SK-N-SH treated with all-trans-retinoic acid at 6 μM for 48 hours (cell line): ENCODE data around the gene HTR6.

Experiments used
- ATAC-seq: fragments of 200-7000 bp; cut with Tn5 transposase; 3 replicates; pipeline ENCODE4 v1.9.1; 2020; ENCODE audit warnings: mild to moderate bottlenecking, moderate library complexity
- ARNTL ChIP-seq: fragments of 450-650 bp; formaldehyde crosslinking; IDR thresholded peaks from 2 replicates; pipeline ENCODE4 v1.5.0; 2020; ENCODE audit warnings: low read depth, mild to moderate bottlenecking, moderate library complexity, borderline replicate concordance
- CREB5 ChIP-seq: fragments of 250-450 bp; sonication (Bioruptor Pico); IDR thresholded peaks from 2 replicates; pipeline ENCODE4 v1.5.1; 2020; ENCODE audit warnings: low read depth, mild to moderate bottlenecking, moderate library complexity
- CSDC2 ChIP-seq: fragments of 250-450 bp; sonication (Bioruptor Pico); IDR thresholded peaks from 2 replicates; pipeline ENCODE4 v1.5.0; 2020; ENCODE audit warnings: mild to moderate bottlenecking, moderate library complexity
- CSRNP3 ChIP-seq: fragments of 250-450 bp; sonication (Bioruptor Pico); IDR thresholded peaks from 2 replicates; pipeline ENCODE4 v1.5.1; 2021; ENCODE audit warnings: mild to moderate bottlenecking, moderate library complexity
- ESRRG ChIP-seq: fragments of 250-450 bp; sonication (Bioruptor Pico); IDR thresholded peaks from 2 replicates; pipeline ENCODE4 v1.6.1; 2021; ENCODE audit warnings: mild to moderate bottlenecking
- GLIS3 ChIP-seq: fragments of 250-450 bp; sonication (Bioruptor Pico); IDR thresholded peaks from 2 replicates; pipeline ENCODE4 v1.5.0; 2020; ENCODE audit warnings: mild to moderate bottlenecking, moderate library complexity
- ISL1 ChIP-seq: fragments of 250-450 bp; sonication (Bioruptor Pico); IDR thresholded peaks from 2 replicates; pipeline ENCODE4 v2.1.2; 2022; ENCODE audit warnings: mild to moderate bottlenecking, moderate library complexity
- OSR1 ChIP-seq: fragments of 250-450 bp; sonication (Bioruptor Pico); IDR thresholded peaks from 2 replicates; pipeline ENCODE4 v1.8.0; 2022; ENCODE audit warnings: moderate library complexity, mild to moderate bottlenecking, inconsistent platforms
- POU6F1 ChIP-seq: fragments of 250-450 bp; sonication (Bioruptor Pico); IDR thresholded peaks from 2 replicates; pipeline ENCODE4 v1.8.0; 2021; ENCODE audit warnings: low read depth, mild to moderate bottlenecking, moderate library complexity, borderline replicate concordance
- RARB ChIP-seq: fragments of 250-450 bp; sonication (Bioruptor Pico); IDR thresholded peaks from 2 replicates; pipeline ENCODE4 v1.8.0; 2021; ENCODE audit warnings: mild to moderate bottlenecking, moderate library complexity
- SNAI2 ChIP-seq: fragments of 250-450 bp; sonication (Bioruptor Pico); IDR thresholded peaks from 2 replicates; pipeline ENCODE4 v1.5.0; 2020; ENCODE audit warnings: mild to moderate bottlenecking, moderate library complexity
- TOX ChIP-seq: fragments of 250-450 bp; sonication (Bioruptor Pico); IDR thresholded peaks from 2 replicates; pipeline ENCODE4 v1.8.0; 2021; ENCODE audit warnings: mild to moderate bottlenecking, moderate library complexity, borderline replicate concordance
- TSHZ2 ChIP-seq: fragments of 250-450 bp; sonication (Bioruptor Pico); IDR thresholded peaks from 2 replicates; pipeline ENCODE4 v1.5.0; 2020; ENCODE audit warnings: mild to moderate bottlenecking, moderate library complexity
- ZC3H10 ChIP-seq: fragments of 250-450 bp; sonication (Bioruptor Pico); IDR thresholded peaks from 2 replicates; pipeline ENCODE4 v1.5.1; 2021; ENCODE audit warnings: mild to moderate bottlenecking, moderate library complexity
- ZFP3 ChIP-seq: fragments of 250-450 bp; sonication (Bioruptor Pico); IDR thresholded peaks from 2 replicates; pipeline ENCODE4 v1.5.0; 2020; ENCODE audit warnings: mild to moderate bottlenecking, moderate library complexity
- ZFP30 ChIP-seq: fragments of 450-650 bp; formaldehyde crosslinking; IDR thresholded peaks from 2 replicates; pipeline ENCODE4 v1.5.0; 2022; ENCODE audit warnings: mild to moderate bottlenecking, moderate library complexity
- ZNF565 ChIP-seq: fragments of 450-650 bp; formaldehyde crosslinking; conservative IDR thresholded peaks from 2 replicates; pipeline ENCODE4 v1.5.0; 2020; ENCODE audit warnings: low read depth, mild to moderate bottlenecking, moderate library complexity
- ZNF70 ChIP-seq: fragments of 450-650 bp; formaldehyde crosslinking; IDR thresholded peaks from 2 replicates; pipeline ENCODE4 v1.5.0; 2020; ENCODE audit warnings: mild to moderate bottlenecking, moderate library complexity
- ZNF8 ChIP-seq: fragments of 450-650 bp; formaldehyde crosslinking; IDR thresholded peaks from 2 replicates; pipeline ENCODE4 v1.5.0; 2020; ENCODE audit warnings: mild to moderate bottlenecking, moderate library complexity

The HTR6 gene

GRCh38 chr1:19665186-19665495 lies 466 bp downstream of the HTR6 start:
- ATAC-seq = no peak
- TF ChIP-seq ZFP3 = no peak
- TF ChIP-seq ZC3H10 (CRISPR knock-in tag) = no peak
- no peak for TF ChIP-seq TOX
- no peak for TF ChIP-seq RARB (CRISPR knock-in tag)
- no peak for TF ChIP-seq ESRRG
- no peak for TF ChIP-seq ZNF565 (CRISPR knock-in tag)
- TF ChIP-seq ZFP30 (CRISPR knock-in tag) = no peak
- TF ChIP-seq CSRNP3 (CRISPR knock-in tag) = no peak
- TF ChIP-seq ISL1 (CRISPR knock-in tag) = no peak
- no peak for TF ChIP-seq POU6F1 (CRISPR knock-in tag)
- TF ChIP-seq GLIS3 (CRISPR knock-in tag) = no peak
- no peak for TF ChIP-seq SNAI2 (CRISPR knock-in tag)
- TF ChIP-seq CSDC2 (CRISPR knock-in tag) = no peak
- no peak for TF ChIP-seq ZNF70 (CRISPR knock-in tag)
- TF ChIP-seq TSHZ2 (CRISPR knock-in tag) = no peak
- TF ChIP-seq ARNTL (CRISPR knock-in tag) = no peak

- TF ChIP-seq ZNF8 (CRISPR knock-in tag) = no peak
- TF ChIP-seq OSR1 (CRISPR knock-in tag) = no peak
- TF ChIP-seq TSHZ2 (CRISPR knock-in tag) = no peak
- no peak for TF ChIP-seq ESRRG
- TF ChIP-seq ZFP3 = no peak
- TF ChIP-seq CREB5 (CRISPR knock-in tag) = no peak
- no peak for TF ChIP-seq CSRNP3 (CRISPR knock-in tag)
- no peak for TF ChIP-seq GLIS3 (CRISPR knock-in tag)
- TF ChIP-seq POU6F1 (CRISPR knock-in tag) = no peak
- TF ChIP-seq, all 23 proteins: peak for 0
- ATAC-seq = no peak
Measured at GRCh38 chr1:19665496-19666465, 1.1 kb downstream of the HTR6 start.
